ENCODE measurements around the gene AKAP5. TPM values are rescaled to one million over a fixed set of nuclear protein-coding genes. Genes with fewer than 3 reads are reported as not detected.

The AKAP5 gene
- total and polyA plus RNA-seq, 2 of the 13 experiments (the other 11 are each of a cell fraction or from before 2014, with no cell fraction given): 0.18 to 1.5 TPM

- TF ChIP-seq FOXC1 (CRISPR knock-in tag; IDR thresholded peaks at IDR 0.05; ENCODE audit: borderline replicate concordance) (no peak), KLF15 (CRISPR knock-in tag; IDR thresholded peaks at IDR 0.05; ENCODE audit: borderline replicate concordance) (no peak), CEBPZ (IDR thresholded peaks at IDR 0.05; ENCODE audit: low read length) (no peak), MNT (IDR thresholded peaks at IDR 0.05) (no peak), THAP11 (CRISPR knock-in tag; IDR thresholded peaks at IDR 0.05) (0 out of 2 replicates have a peak, but pooled peaks have one; percentile 20), JARID2 (CRISPR knock-in tag; IDR thresholded peaks at IDR 0.05; ENCODE audit: insufficient replicate concordance) (no peak), ZSCAN31 (CRISPR knock-in tag; IDR thresholded peaks at IDR 0.05; ENCODE audit: low read depth) (no peak), TIGD3 (CRISPR knock-in tag; IDR thresholded peaks at IDR 0.05; ENCODE audit: borderline replicate concordance) (no peak), MZF1 (CRISPR knock-in tag; IDR thresholded peaks at IDR 0.05; ENCODE audit: borderline replicate concordance) (no peak), ZNF224 (CRISPR knock-in tag; IDR thresholded peaks at IDR 0.05) (no peak), HNRNPL (IDR thresholded peaks at IDR 0.05; ENCODE audit: low read depth, low read length) (no peak), MIER3 (CRISPR knock-in tag; IDR thresholded peaks at IDR 0.05; ENCODE audit: borderline replicate concordance) (no peak), TARDBP (CRISPR knock-in tag; IDR thresholded peaks at IDR 0.05) (peak; percentile 24; the same call in 1 of the 2 replicates), CSRNP2 (CRISPR knock-in tag; conservative IDR thresholded peaks at IDR 0.05; ENCODE audit: low read depth) (no peak), ZNF414 (CRISPR knock-in tag; IDR thresholded peaks at IDR 0.05) (no peak), FIP1L1 (IDR thresholded peaks at IDR 0.05; ENCODE audit: borderline replicate concordance, insufficient read depth, low read depth, low read length) (no peak), SRSF1 (optimal IDR thresholded peaks at IDR 0.05; ENCODE audit: low read depth, low read length) (no peak), ATF5 (CRISPR knock-in tag; IDR thresholded peaks at IDR 0.05; ENCODE audit: low read depth) (no peak), ARNT2 (CRISPR knock-in tag; IDR thresholded peaks at IDR 0.05; ENCODE audit: low read depth) (no peak)
These were observed 36.3 kb downstream of the AKAP5 start (continued) for GRCh38 chr14:64501411-64502171.

Measured in HepG2 (cell line).